WI38 (cell line): ENCODE measurements around the gene RANBP1.

Experiments used
- H3K4me3 ChIP-seq: 2 replicates; pipeline ENCODE4 v1.5.1; 2011; ENCODE audit warnings: low read depth, mild to moderate bottlenecking, control low read depth, low read length
- TF ChIP-seq, protein P1 (sequence below): IDR thresholded peaks from 2 replicates; pipeline ENCODE4 v1.5.1; 2012; ENCODE audit warnings: low read depth, mild to moderate bottlenecking, control low read depth, low read length

RANBP1 gene

DNA sequence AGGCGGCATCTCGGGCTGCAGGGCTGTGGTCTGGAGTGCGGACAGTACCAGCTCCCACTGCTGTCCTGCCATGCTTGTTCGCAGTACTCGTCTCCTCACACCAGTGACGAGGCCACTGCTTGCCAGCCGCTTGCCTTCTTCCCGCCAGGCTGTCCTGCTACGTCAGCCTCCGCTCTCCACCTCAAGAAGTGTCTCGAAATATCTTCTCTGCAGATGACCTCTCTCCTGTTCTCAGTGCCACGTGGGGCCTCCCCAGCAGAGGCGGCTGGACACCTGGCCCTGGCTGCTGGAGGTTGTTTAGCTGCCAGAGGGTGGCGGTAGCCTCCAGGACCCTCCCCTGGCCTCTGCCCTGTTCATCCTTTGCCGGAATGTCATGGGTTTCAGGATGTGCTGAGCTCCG, 38.0 kb downstream of the RANBP1 start:
- TF ChIP-seq, protein P1, sequence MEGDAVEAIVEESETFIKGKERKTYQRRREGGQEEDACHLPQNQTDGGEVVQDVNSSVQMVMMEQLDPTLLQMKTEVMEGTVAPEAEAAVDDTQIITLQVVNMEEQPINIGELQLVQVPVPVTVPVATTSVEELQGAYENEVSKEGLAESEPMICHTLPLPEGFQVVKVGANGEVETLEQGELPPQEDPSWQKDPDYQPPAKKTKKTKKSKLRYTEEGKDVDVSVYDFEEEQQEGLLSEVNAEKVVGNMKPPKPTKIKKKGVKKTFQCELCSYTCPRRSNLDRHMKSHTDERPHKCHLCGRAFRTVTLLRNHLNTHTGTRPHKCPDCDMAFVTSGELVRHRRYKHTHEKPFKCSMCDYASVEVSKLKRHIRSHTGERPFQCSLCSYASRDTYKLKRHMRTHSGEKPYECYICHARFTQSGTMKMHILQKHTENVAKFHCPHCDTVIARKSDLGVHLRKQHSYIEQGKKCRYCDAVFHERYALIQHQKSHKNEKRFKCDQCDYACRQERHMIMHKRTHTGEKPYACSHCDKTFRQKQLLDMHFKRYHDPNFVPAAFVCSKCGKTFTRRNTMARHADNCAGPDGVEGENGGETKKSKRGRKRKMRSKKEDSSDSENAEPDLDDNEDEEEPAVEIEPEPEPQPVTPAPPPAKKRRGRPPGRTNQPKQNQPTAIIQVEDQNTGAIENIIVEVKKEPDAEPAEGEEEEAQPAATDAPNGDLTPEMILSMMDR, result no peak

DNA sequence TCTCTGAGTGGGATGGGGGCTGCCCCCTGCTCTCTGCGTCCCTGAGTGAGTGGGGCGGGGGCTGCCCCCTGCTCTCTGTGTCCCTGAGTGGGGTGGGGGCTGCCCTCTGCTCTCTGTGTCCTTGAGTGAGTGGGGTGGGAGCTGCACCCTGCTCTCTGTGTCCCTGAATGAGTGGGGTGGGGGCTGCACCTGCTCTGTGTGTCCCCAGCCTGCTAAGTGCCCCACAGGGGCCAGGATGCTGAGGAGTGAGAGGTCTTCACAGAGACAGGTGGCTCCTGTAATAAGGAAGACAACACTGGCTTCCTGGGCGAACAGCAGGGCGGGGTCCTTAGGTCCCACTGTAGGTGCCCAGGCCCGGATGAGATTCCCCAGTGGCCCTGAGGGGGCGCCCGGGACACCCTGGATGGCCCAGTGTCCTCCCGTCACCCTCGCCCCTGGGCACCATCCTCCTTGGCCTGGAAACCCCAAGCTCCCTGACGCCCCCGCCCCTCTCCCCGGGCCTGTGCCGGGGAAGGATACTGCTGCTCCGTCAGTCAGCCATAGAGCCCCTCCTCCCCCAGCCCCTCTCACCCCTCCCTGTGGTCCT, 38.8 kb downstream of the RANBP1 start:
- no peak overlapping the region for H3K4me3 ChIP-seq
- TF ChIP-seq, protein P1, result no peak

More for the DNA sequence above, 38.0 kb downstream of the RANBP1 start:
- no peak overlapping the region for H3K4me3 ChIP-seq

DNA sequence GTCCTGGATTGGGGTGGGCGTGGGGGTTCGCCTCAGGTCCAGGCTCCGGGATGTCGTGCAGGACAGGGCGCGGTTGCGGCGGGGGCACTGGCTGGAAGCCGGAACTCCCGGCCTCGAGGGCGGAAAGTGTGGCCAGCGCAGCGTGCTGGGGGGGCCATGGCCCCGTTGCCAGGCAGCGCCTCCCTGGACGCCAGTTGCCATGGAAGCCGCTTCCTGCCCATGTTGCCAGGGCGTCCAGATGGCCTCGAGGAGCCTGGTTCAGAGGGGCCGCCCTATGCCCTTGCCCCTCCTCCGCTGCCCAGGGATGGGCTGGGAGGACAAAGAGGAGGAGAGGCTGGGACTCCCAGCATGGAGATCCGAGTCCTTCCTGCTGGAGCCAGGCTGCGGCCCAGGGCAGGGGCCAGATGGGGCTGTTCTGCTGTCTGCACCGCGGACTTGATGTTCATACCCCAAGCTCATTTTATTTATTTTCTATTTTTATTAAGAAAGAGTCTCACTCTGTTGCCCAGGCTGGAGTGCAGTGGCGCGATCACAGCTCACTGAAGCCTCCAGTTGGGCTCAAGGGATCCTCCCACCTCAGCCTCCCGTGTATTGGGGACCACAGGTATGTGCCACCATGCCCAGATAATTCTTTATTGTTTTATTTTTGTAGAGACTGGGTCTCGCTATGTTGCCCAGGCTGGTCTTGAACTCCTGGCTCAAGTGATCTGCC, 39.6 kb downstream of the RANBP1 start:
- TF ChIP-seq, protein P1, result no peak
- H3K4me3 ChIP-seq, result no peak overlapping the region

DNA sequence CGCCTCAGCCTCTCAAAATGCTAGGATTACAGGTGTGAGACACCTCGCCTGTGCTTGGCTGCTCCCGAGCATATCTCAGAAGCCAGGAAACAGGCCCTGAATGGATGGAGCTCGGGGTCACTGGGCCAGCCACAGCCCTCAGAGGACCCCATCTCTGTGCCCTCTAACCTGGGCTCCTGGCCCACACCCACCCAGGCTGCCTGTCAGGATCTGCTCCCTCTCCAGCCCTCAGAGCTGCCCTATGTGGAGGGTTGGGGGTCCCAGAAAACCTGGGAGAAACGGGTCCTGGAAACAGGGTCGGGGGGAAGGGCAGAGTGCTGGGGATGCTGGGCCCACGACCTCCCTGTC, 40.1 kb downstream of the RANBP1 start:
- TF ChIP-seq, protein P1, result no peak
- no peak overlapping the region for H3K4me3 ChIP-seq

DNA sequence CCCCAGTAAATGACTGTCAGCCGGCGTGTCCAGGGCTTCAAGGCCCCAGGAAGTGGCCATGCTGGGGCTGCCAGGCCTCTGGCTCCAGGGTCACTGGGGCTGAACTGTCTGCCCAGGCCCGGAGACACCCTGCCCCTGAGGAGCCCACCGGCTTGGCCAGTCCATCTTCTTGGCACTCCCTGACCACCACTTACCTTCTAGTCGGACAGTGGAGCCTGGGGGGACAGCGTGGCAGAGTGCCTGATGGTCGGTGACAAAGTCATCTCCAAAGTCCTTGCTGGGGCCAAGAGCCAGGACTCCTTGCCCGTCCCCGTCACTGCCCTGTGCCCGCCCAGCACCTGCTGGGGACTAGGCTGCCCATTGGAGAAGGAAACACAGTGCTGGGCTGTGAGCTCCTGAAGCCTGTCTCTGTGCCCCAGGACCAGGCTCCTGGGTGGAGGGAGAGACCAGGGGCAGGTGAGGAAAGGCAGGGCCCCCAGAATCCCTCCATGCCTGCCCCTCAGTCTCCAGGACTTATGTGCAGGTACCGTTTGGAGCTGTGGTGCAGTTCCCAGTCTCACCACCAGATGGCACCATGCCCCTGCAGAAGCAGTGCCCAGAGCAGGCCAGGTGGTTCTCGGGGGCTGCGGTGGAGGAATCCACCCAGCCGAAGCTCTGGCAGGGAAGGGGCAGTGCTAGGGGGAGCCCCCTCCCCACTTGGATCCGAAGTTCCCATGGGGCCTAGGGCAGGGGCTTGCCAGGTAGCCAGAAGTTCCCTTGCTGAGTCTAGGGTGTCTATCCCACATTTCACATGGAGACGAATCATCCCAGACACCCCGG, 40.9 kb downstream of the RANBP1 start:
- H3K4me3 ChIP-seq, result no peak overlapping the region
- TF ChIP-seq, protein P1, result peak; percentile 97

DNA sequence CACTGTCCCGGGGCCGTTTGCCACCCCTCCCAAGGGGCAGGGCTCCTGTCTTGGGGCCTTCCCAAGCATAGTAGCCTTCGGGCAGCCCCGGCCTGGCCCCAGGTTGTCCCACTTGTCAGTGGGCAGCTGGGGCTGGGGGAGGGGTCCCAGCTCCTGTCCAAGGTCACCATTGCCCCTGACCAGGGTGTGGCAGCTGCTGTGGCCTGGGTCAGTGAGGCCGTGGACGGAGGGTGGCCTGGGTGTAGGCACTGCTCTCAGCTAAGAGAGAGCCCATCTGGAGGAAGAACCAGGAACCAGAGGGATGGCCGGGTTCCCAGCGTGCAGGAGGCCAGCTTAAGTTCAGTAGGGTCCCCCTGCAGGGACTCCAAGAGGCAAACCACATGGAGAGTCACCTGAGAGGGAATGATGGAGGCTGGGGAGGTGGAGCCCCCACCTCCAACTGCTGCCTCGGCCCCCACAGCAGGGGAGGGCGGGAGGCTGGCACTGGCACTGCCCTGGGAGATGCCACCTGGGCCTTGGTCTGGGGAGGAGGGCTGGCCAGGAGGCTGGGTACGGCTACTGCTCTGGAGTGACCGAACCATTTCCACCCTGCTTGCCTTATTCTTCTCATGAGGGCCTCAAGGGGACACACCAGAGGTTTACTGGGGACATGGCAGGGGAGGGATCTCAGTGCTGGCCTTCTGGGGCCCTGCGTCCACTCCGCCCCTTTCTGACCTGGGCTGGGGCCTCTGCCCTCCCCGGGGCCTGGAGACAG, 41.7 kb downstream of the RANBP1 start:
- H3K4me3 ChIP-seq, result no peak overlapping the region
- TF ChIP-seq, protein P1, result no peak
